SK-N-SH (cell line): ENCODE data around the gene LSG1. TPM values are rescaled to one million over a fixed set of nuclear protein-coding genes. Genes with fewer than 3 reads are reported as not detected.
A peak's percentile ranks its signal among the peaks of the same experiment; 100 is the strongest.

Source experiments
- CTCF ChIA-PET: fragments of 300-600, 350-600 bp; formaldehyde crosslinking; extraction: SDS; loops from one replicate; lab custom pipeline; 2021; lab: Yijun Ruan, JAX
- POLR2A ChIA-PET: fragments of 350-600 bp; sonication (Branson Sonifier 250); formaldehyde crosslinking; extraction: SDS; loops from one replicate; lab custom pipeline; 2020; ENCODE audit warnings: antibody characterized with exemption, inconsistent platforms; lab: Yijun Ruan, JAX
- DNase-seq: peaks from one replicate; pipeline ENCODE4 v3.0.0; 2012
- H2AFZ ChIP-seq: fragments of 200-600 bp; sonication (generic); 2 replicates; pipeline ENCODE4 v1.8.1; 2016; ENCODE audit warnings: antibody characterized with exemption, mild to moderate bottlenecking, low read depth
- H3F3A ChIP-seq: fragments of 200-600 bp; sonication (generic); replicated peaks from 2 replicates; pipeline ENCODE3; 2016; ENCODE audit warnings: antibody characterized with exemption, mild to moderate bottlenecking; ENCODE audit not compliant: insufficient read depth
- H3K27ac ChIP-seq, 2 experiments: fragments of 200-500 bp in 1 of 2; fragments of 200-600 bp in 1 of 2; sonication (Bioruptor generic) in 1 of 2; sonication (generic), shearing (Covaris generic) in 1 of 2; 2 replicates each; pipeline versions ENCODE4 v1.5.1 to v1.6.1; 2014 to 2016; ENCODE audit warnings: low read depth in 2 of 2, inconsistent platforms in 1 of 2, low read length in 1 of 2, mild to moderate bottlenecking in 1 of 2, mixed read lengths in 1 of 2
- H3K27me3 ChIP-seq: fragments of 200-600 bp; sonication (generic), shearing (Covaris generic); 2 replicates; pipeline ENCODE4 v1.6.1; 2016; ENCODE audit warnings: mixed run types; ENCODE audit not compliant: insufficient read depth
- H3K36me3 ChIP-seq, 2 experiments: fragments of 200-500 bp in 1 of 2; fragments of 200-600 bp in 1 of 2; sonication (Bioruptor generic) in 1 of 2; sonication (generic) in 1 of 2; replicated peaks in 1 of 2; 2 replicates each; pipeline versions ENCODE3 to v1.5.1; 2014 to 2016; ENCODE audit warnings: low read length in 1 of 2, mild to moderate bottlenecking in 1 of 2; ENCODE audit not compliant: insufficient read depth in 2 of 2, control insufficient read depth in 1 of 2
- H3K4me1 ChIP-seq, 2 experiments: fragments of 200-500 bp in 1 of 2; fragments of 200-600 bp in 1 of 2; sonication (Bioruptor generic) in 1 of 2; sonication (generic), shearing (Covaris generic) in 1 of 2; 2 replicates each; pipeline versions ENCODE4 v1.5.1 to v1.6.1; 2014 to 2016; ENCODE audit warnings: low read depth in 1 of 2, low read length in 1 of 2, mixed run types in 1 of 2; ENCODE audit not compliant: insufficient read depth in 2 of 2, control insufficient read depth in 1 of 2
- H3K4me2 ChIP-seq: fragments of 200-600 bp; sonication (generic), shearing (Covaris generic); 2 replicates; pipeline ENCODE4 v1.6.1; 2017; ENCODE audit warnings: mixed run types
- H3K4me3 ChIP-seq, 2 experiments: fragments of 200-500 bp in 1 of 2; fragments of 200-600 bp in 1 of 2; sonication (Bioruptor generic) in 1 of 2; sonication (generic), shearing (Covaris generic) in 1 of 2; 2 replicates each; pipeline versions ENCODE4 v1.5.1 to v1.8.1; 2014 to 2016; ENCODE audit warnings: low read depth in 2 of 2, inconsistent platforms in 1 of 2, low read length in 1 of 2, mild to moderate bottlenecking in 1 of 2, mixed read lengths in 1 of 2, moderate library complexity in 1 of 2
- H3K79me2 ChIP-seq: fragments of 200-600 bp; sonication (generic); 2 replicates; pipeline ENCODE4 v1.8.1; 2017; ENCODE audit warnings: mild to moderate bottlenecking; ENCODE audit not compliant: insufficient read depth
- H3K9ac ChIP-seq: fragments of 200-600 bp; sonication (generic); 2 replicates; pipeline ENCODE4 v1.6.1; 2017; ENCODE audit warnings: mixed run types
- H3K9me2 ChIP-seq: fragments of 200-600 bp; sonication (generic); 2 replicates; pipeline ENCODE4 v1.6.1; 2017; ENCODE audit warnings: mixed run types
- H3K9me3 ChIP-seq: fragments of 200-600 bp; sonication (generic); 2 replicates; pipeline ENCODE4 v1.6.1; 2017; ENCODE audit warnings: mixed run types, mild to moderate bottlenecking, moderate library complexity
- H4K20me1 ChIP-seq: fragments of 200-600 bp; sonication (generic); 2 replicates; pipeline ENCODE4 v1.6.1; 2017; ENCODE audit warnings: mild to moderate bottlenecking, mixed run types; ENCODE audit not compliant: insufficient read depth
- CHD2 ChIP-seq: fragments of 150-350 bp; IDR thresholded peaks from 2 replicates; pipeline ENCODE4 v1.6.1; 2018; ENCODE audit warnings: low read length; ENCODE audit not compliant: partially characterized antibody
- EP300 ChIP-seq, 2 experiments: IDR thresholded peaks; 2 replicates each; pipeline versions ENCODE4 v1.4.0 to v1.6.1; 2012; ENCODE audit warnings: borderline replicate concordance in 1 of 2, low read depth in 1 of 2, low read length in 1 of 2
- FOSL2 ChIP-seq: IDR thresholded peaks from 2 replicates; pipeline ENCODE4 v1.4.0; 2012; ENCODE audit warnings: low read depth, mild to moderate bottlenecking, moderate library complexity, borderline replicate concordance
- FOXJ3 ChIP-seq: sonication (generic); formaldehyde crosslinking; IDR thresholded peaks from 2 replicates; pipeline ENCODE4 v1.5.1; 2020; ENCODE audit warnings: mild to moderate bottlenecking, missing genetic modification reagents
- GABPA ChIP-seq: IDR thresholded peaks from 2 replicates; pipeline ENCODE4 v1.4.0; 2012; ENCODE audit warnings: low read depth, mild to moderate bottlenecking
- MXI1 ChIP-seq: IDR thresholded peaks from 2 replicates; pipeline ENCODE4 v1.6.1; 2012; ENCODE audit warnings: mild to moderate bottlenecking, low read depth, low read length, improper control_type of control experiment
- NFIC ChIP-seq: IDR thresholded peaks from 2 replicates; pipeline ENCODE4 v1.4.0; 2012; ENCODE audit warnings: borderline replicate concordance
- POLR2AphosphoS5 ChIP-seq: IDR thresholded peaks from 2 replicates; pipeline ENCODE4 v1.6.1; 2012; ENCODE audit warnings: low read depth, low read length
- RXRA ChIP-seq: IDR thresholded peaks from 2 replicates; pipeline ENCODE4 v1.4.0; 2012; ENCODE audit warnings: low read depth, mild to moderate bottlenecking, borderline replicate concordance
- SIN3A ChIP-seq: IDR thresholded peaks from 2 replicates; pipeline ENCODE4 v1.6.1; 2012; ENCODE audit warnings: low read depth, mild to moderate bottlenecking, low read length, moderate library complexity, borderline replicate concordance
- TAF1 ChIP-seq: IDR thresholded peaks from 2 replicates; pipeline ENCODE4 v1.6.1; 2012; ENCODE audit warnings: low read depth, mild to moderate bottlenecking, low read length, moderate library complexity, borderline replicate concordance
- WGBS: methylation state at CpG from one replicate; pipeline ENCODE4 v1.1.6; 2017; ENCODE audit warnings: low lambda C conversion rate; 5-methylcytosine and 5-hydroxymethylcytosine counted together
- polyA plus RNA-seq, 3 experiments: library from polyadenylated mRNA; depleted of rRNA; stranded (reverse); fragments of >200 nt; gene quantifications; 2 replicates each; pipeline ENCODE4 v1.2.3, GENCODE V29; 2012
- TF ChIP-seq, protein P1 (sequence below): fragments of 200-600 bp; sonication (generic); IDR thresholded peaks from 2 replicates; pipeline ENCODE4 v1.6.1; 2017; ENCODE audit warnings: antibody characterized with exemption, mild to moderate bottlenecking, moderate library complexity
- TF ChIP-seq, protein P2 (sequence below): IDR thresholded peaks from 2 replicates; pipeline ENCODE4 v1.4.0; 2012; ENCODE audit warnings: low read depth
- TF ChIP-seq, protein P3 (sequence below): fragments of 150-350 bp; IDR thresholded peaks from 2 replicates; pipeline ENCODE4 v1.6.1; 2016; ENCODE audit warnings: mild to moderate bottlenecking, low read depth, low read length
- TF ChIP-seq, protein P4 (sequence below): fragments of 150-350 bp; IDR thresholded peaks from 2 replicates; pipeline ENCODE4 v1.6.1; 2017; ENCODE audit warnings: antibody characterized with exemption, low read length, low read depth, borderline replicate concordance
- TF ChIP-seq, protein P5 (sequence below): IDR thresholded peaks from 2 replicates; pipeline ENCODE4 v1.4.0; 2012; ENCODE audit warnings: low read depth, borderline replicate concordance

LSG1 gene
- polyA plus RNA-seq, 1 of the 3 experiments (the other 2 are of a cell fraction), result 35.1 TPM

DNA sequence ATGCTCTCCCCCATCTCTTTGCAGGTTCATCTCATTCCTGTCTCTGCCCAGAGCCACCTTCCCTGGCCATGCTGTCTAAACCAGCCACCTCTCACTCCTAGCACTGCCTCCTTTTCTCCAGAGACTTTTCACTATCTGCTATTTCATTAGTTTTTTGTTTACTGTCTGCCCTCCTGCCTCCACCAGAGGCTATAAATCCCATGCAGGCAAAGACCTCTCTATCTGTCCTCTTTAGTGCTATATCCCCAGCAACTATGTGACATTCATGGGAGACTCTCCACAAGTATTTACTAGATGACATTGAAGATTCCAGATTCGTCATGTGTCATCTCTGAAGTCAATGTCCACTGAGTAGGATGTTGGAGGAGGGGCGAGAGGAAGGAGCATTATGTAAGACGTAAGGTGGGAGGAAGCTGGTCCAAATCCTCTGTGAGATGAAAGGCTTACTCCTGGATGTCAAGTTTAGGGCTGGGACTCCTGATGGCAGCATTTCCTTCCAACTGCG is 10.2 kb upstream of the LSG1 start:
- Histone ChIP-seq H3K4me2 (peak overlapping the region; percentile 25; the same call in 1 of the 2 replicates), H3K4me3 (peak overlapping the region in 1 of 2 experiments; percentile 25; a peak in 1 of 4 replicates)

DNA sequence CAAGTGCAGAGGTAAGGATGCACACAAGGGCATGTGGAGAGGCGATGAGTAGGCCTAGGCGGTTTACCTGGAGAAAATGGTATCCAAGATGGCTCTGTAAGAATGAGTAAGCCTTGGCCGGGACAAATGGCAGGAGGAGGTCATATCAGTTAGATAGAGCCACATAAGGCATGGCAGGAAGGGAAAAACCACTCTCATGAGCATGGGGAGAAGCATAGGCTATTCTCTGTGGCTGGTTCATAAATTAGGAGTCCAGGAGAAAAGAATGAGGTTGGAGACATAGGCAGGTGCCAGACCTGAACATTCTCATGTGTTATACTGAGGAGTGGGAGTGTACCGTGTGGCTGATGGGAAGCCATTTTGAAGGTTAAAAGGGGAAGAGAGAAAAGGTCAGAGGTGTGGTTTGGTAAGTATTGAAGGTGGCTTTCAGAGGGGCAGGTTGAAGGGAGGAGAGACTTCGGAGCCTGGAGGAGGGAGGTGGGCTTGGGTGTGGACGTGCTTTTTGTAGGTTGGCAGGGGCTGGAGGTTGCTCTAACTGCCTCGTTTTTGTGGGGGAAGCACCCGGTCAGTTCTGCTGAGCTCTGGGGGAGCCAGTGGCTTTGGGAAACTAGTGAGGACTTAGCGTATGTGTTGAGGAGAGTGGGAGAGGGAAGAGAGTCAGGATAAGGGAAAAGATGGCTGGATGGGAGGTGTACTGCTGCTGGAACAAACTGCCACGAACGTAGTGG is 9.1 kb upstream of the LSG1 start:
- H3K9me3 ChIP-seq, result no peaks in the 10 kb centered on the region
- no peak overlapping the region for H2AFZ ChIP-seq
- H3K27me3 ChIP-seq, result no peaks in the 10 kb centered on the region
- no peaks in the 10 kb centered on the region for H3K36me3 ChIP-seq
- no peak for DNase-seq
- no peak overlapping the region for H3K9ac ChIP-seq
- 72% methylated on average over 11 of the region's 11 CpGs for WGBS
- no peak overlapping the region for H3K4me3 ChIP-seq
- peaks cover 5 to 13% of the 10 kb centered on the region in 2 experiments; a peak in 1 of 4 replicates for H3K4me1 ChIP-seq
- H3K4me2 ChIP-seq, result no peak overlapping the region
- H3K9me2 ChIP-seq, result no peaks in the 10 kb centered on the region
- no peaks in the 10 kb centered on the region for H3K79me2 ChIP-seq
- no peaks in the 10 kb centered on the region for H4K20me1 ChIP-seq
- TF ChIP-seq CHD2, result no peak
- TF ChIP-seq, protein P1, sequence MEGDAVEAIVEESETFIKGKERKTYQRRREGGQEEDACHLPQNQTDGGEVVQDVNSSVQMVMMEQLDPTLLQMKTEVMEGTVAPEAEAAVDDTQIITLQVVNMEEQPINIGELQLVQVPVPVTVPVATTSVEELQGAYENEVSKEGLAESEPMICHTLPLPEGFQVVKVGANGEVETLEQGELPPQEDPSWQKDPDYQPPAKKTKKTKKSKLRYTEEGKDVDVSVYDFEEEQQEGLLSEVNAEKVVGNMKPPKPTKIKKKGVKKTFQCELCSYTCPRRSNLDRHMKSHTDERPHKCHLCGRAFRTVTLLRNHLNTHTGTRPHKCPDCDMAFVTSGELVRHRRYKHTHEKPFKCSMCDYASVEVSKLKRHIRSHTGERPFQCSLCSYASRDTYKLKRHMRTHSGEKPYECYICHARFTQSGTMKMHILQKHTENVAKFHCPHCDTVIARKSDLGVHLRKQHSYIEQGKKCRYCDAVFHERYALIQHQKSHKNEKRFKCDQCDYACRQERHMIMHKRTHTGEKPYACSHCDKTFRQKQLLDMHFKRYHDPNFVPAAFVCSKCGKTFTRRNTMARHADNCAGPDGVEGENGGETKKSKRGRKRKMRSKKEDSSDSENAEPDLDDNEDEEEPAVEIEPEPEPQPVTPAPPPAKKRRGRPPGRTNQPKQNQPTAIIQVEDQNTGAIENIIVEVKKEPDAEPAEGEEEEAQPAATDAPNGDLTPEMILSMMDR, result no peak
- no peak for TF ChIP-seq FOSL2
- TF ChIP-seq MXI1, result no peak
- TF ChIP-seq GABPA, result no peak
- TF ChIP-seq FOXJ3 (CRISPR knock-in tag), result no peak
- TF ChIP-seq, protein P2, sequence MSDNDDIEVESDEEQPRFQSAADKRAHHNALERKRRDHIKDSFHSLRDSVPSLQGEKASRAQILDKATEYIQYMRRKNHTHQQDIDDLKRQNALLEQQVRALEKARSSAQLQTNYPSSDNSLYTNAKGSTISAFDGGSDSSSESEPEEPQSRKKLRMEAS, result no peak
- no peak for TF ChIP-seq SIN3A
- TF ChIP-seq, protein P3, sequence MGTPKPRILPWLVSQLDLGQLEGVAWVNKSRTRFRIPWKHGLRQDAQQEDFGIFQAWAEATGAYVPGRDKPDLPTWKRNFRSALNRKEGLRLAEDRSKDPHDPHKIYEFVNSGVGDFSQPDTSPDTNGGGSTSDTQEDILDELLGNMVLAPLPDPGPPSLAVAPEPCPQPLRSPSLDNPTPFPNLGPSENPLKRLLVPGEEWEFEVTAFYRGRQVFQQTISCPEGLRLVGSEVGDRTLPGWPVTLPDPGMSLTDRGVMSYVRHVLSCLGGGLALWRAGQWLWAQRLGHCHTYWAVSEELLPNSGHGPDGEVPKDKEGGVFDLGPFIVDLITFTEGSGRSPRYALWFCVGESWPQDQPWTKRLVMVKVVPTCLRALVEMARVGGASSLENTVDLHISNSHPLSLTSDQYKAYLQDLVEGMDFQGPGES, result no peak
- POLR2A ChIA-PET, result no interaction called here
- no peak overlapping the region for H3K27ac ChIP-seq
- CTCF ChIA-PET, result interaction anchor here (2.5 to 5.3 kb wide), 4 partner anchors 8 to 589 kb away, joined by 20 to 69 read pairs (median 49); partner anchors contain the start of genes LSG1 and XXYLT1
- peaks cover 9% of the 10 kb centered on the region for H3F3A ChIP-seq

More for the DNA sequence above, 10.2 kb upstream of the LSG1 start:
- Histone ChIP-seq H3F3A (peaks cover 9% of the 10 kb centered on the region), H4K20me1 (no peaks in the 10 kb centered on the region), H3K9me2 (no peaks in the 10 kb centered on the region), H3K4me1 (peaks cover 5 to 23% of the 10 kb centered on the region in 2 experiments; a peak in 1 of 4 replicates), H3K27ac (no peak overlapping the region)
- CTCF ChIA-PET, result interaction anchor here (0.6 to 5.3 kb wide), 89 partner anchors 9 to 593 kb away, joined by 3 to 96 read pairs (median 5); partner anchors contain the start of genes LSG1 and XXYLT1
- TF ChIP-seq RXRA (no peak), POLR2AphosphoS5 (no peak), NFIC (no peak), EP300 (IDR thresholded peaks at IDR 0.05; ENCODE audit: borderline replicate concordance in 1 of 2, low read depth in 1 of 2, low read length in 1 of 2) (no peak), TAF1 (no peak)
- TF ChIP-seq, protein P4, sequence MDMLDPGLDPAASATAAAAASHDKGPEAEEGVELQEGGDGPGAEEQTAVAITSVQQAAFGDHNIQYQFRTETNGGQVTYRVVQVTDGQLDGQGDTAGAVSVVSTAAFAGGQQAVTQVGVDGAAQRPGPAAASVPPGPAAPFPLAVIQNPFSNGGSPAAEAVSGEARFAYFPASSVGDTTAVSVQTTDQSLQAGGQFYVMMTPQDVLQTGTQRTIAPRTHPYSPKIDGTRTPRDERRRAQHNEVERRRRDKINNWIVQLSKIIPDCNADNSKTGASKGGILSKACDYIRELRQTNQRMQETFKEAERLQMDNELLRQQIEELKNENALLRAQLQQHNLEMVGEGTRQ, result no peak
- TF ChIP-seq, protein P2, result no peak
- TF ChIP-seq, protein P5, sequence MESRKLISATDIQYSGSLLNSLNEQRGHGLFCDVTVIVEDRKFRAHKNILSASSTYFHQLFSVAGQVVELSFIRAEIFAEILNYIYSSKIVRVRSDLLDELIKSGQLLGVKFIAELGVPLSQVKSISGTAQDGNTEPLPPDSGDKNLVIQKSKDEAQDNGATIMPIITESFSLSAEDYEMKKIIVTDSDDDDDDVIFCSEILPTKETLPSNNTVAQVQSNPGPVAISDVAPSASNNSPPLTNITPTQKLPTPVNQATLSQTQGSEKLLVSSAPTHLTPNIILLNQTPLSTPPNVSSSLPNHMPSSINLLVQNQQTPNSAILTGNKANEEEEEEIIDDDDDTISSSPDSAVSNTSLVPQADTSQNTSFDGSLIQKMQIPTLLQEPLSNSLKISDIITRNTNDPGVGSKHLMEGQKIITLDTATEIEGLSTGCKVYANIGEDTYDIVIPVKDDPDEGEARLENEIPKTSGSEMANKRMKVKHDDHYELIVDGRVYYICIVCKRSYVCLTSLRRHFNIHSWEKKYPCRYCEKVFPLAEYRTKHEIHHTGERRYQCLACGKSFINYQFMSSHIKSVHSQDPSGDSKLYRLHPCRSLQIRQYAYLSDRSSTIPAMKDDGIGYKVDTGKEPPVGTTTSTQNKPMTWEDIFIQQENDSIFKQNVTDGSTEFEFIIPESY, result no peak
- TF ChIP-seq, all 33 proteins: peak for 0
- Histone ChIP-seq H3K36me3 (no peaks in the 10 kb centered on the region), H3K79me2 (no peaks in the 10 kb centered on the region), H3K27me3 (no peaks in the 10 kb centered on the region), H2AFZ (peak overlapping the region; percentile 76; the same call in 1 of the 2 replicates), H3K9ac (no peak overlapping the region), H3K9me3 (no peaks in the 10 kb centered on the region)
- POLR2A ChIA-PET, result interaction anchor here (0.8 to 1.4 kb wide), 6 partner anchors 10 to 588 kb away, joined by 3 to 12 read pairs (median 4); partner anchors contain the start of gene LSG1
- DNase-seq, result no peak
- WGBS, result 50% methylated on average over 4 of the region's 4 CpGs
